NCI-H460 (cell line): ENCODE measurements around the gene PLIN5. TPM values are rescaled to one million over a fixed set of nuclear protein-coding genes. Genes with fewer than 3 reads are reported as not detected.

ENCODE experiments used
- DNase-seq: peaks from one replicate; pipeline ENCODE4 v3.0.0-alpha.2; 2016; ENCODE audit warnings: low read depth; ENCODE audit errors: extremely low read depth
- total RNA-seq: library from RNA; depleted of rRNA; stranded (reverse); fragments of >200 nt; shearing (Covaris generic); gene quantifications from 2 replicates; pipeline ENCODE4 v1.2.3, GENCODE V29; 2014

PLIN5 gene
- total RNA-seq, 1 experiment from 2014 or later = not detected

GRCh38 chr19:4523306-4524110 lies 11.5 kb downstream of the PLIN5 start:
- DNase-seq = peak; percentile 36

GRCh38 chr19:4522291-4523002 lies 12.6 kb downstream of the PLIN5 start:
- DNase-seq = no peak

- DNase-seq = no peak
Observed at GRCh38 chr19:4521888-4522242, 13.2 kb downstream of the PLIN5 start.

- no peak for DNase-seq
Observed at GRCh38 chr19:4521170-4521887, 13.7 kb downstream of the PLIN5 start.

- DNase-seq = no peak
Observed at GRCh38 chr19:4519521-4520277, 15.3 kb downstream of the PLIN5 start.

- DNase-seq = no peak
Observed at GRCh38 chr19:4519172-4519496, 15.9 kb downstream of the PLIN5 start.

- DNase-seq = no peak
Observed at GRCh38 chr19:4518345-4519171, 16.5 kb downstream of the PLIN5 start, which contains the start of gene PLIN4. Gene PLIN4 (minus strand): TSS chr19:4518486. CDS start chr19:4518272, 214 bp downstream.

GRCh38 chr19:4517451-4518057 lies 17.5 kb downstream of the PLIN5 start:
- DNase-seq = no peak

- no peak for DNase-seq
Observed at GRCh38 chr19:4516939-4517300, 18.1 kb downstream of the PLIN5 start.

- no peak for DNase-seq
Observed at GRCh38 chr19:4516199-4516938, 18.7 kb downstream of the PLIN5 start.

GRCh38 chr19:4515732-4516131 lies 19.3 kb downstream of the PLIN5 start:
- no peak for DNase-seq

- no peak for DNase-seq
Observed at GRCh38 chr19:4513248-4513647, 21.8 kb downstream of the PLIN5 start.

GRCh38 chr19:4512070-4512469 lies 23.0 kb downstream of the PLIN5 start:
- no peak for DNase-seq

- DNase-seq = no peak
Observed at GRCh38 chr19:4511300-4512054, 23.5 kb downstream of the PLIN5 start.

- DNase-seq = no peak
Observed at GRCh38 chr19:4510435-4511255, 24.4 kb downstream of the PLIN5 start.

- no peak for DNase-seq
Observed at GRCh38 chr19:4508698-4509097, 26.3 kb downstream of the PLIN5 start.

GRCh38 chr19:4507804-4508203 lies 27.2 kb downstream of the PLIN5 start:
- DNase-seq = no peak

GRCh38 chr19:4507150-4507452 lies 27.9 kb downstream of the PLIN5 start:
- no peak for DNase-seq
